Neural progenitor cell (in vitro differentiated cells): Measurements from ENCODE around the gene GRB7. TPM values are rescaled to one million over a fixed set of nuclear protein-coding genes. Genes with fewer than 3 reads are reported as not detected.

Source experiments
- DNase-seq: peaks from one replicate; pipeline ENCODE4 v3.0.0-alpha.2; 2016; ENCODE audit warnings: low spot score
- H2AFZ ChIP-seq: fragments of 200-600 bp; sonication (generic); replicated peaks from 2 replicates; pipeline ENCODE4 v1.6.1; 2016; ENCODE audit warnings: antibody characterized with exemption
- H3F3A ChIP-seq: fragments of 200-600 bp; sonication (generic); 2 replicates; pipeline ENCODE4 v1.6.1; 2016; ENCODE audit warnings: antibody characterized with exemption, low read depth
- H3K27ac ChIP-seq: fragments of 200-600 bp; sonication (generic); 2 replicates; pipeline ENCODE4 v1.5.1; 2016; ENCODE audit warnings: mild to moderate bottlenecking
- H3K27me3 ChIP-seq: fragments of 200-600 bp; sonication (generic); 2 replicates; pipeline ENCODE4 v1.6.1; 2016; ENCODE audit warnings: mild to moderate bottlenecking, moderate library complexity
- H3K36me3 ChIP-seq: fragments of 200-600 bp; sonication (generic); 2 replicates; pipeline ENCODE4 v1.5.1; 2016
- H3K4me1 ChIP-seq: fragments of 200-600 bp; sonication (generic); 2 replicates; pipeline ENCODE4 v1.6.1; 2016; ENCODE audit warnings: mixed run types
- H3K4me2 ChIP-seq: fragments of 200-600 bp; sonication (generic); 2 replicates; pipeline ENCODE4 v1.6.1; 2016
- H3K4me3 ChIP-seq: fragments of 200-600 bp; sonication (generic); 2 replicates; pipeline ENCODE4 v1.5.1; 2016
- H3K79me2 ChIP-seq: fragments of 200-600 bp; sonication (generic); 2 replicates; pipeline ENCODE4 v1.6.1; 2016; ENCODE audit warnings: low read depth
- H3K9ac ChIP-seq: fragments of 200-600 bp; sonication (generic); 2 replicates; pipeline ENCODE4 v1.6.1; 2016
- H3K9me3 ChIP-seq: fragments of 200-600 bp; sonication (generic); 2 replicates; pipeline ENCODE4 v1.5.1; 2016; ENCODE audit warnings: low read depth
- H4K20me1 ChIP-seq: fragments of 200-600 bp; sonication (generic); 2 replicates; pipeline ENCODE4 v1.6.1; 2016; ENCODE audit warnings: low read depth
- H3K27ac Mint-ChIP-seq: 3 replicates; pipeline ENCODE4 v1.8.0; 2021; ENCODE audit warnings: mixed read lengths
- H3K27me3 Mint-ChIP-seq: 2 replicates; pipeline ENCODE4 v1.8.0; 2022; ENCODE audit warnings: low read depth, mild to moderate bottlenecking, inconsistent platforms, moderate library complexity, mixed read lengths; ENCODE audit not compliant: insufficient read depth
- H3K36me3 Mint-ChIP-seq: 3 replicates; pipeline ENCODE4 v1.8.0; 2021; ENCODE audit warnings: mixed read lengths
- H3K4me1 Mint-ChIP-seq: 3 replicates; pipeline ENCODE4 v1.8.0; 2021; ENCODE audit warnings: mixed read lengths
- H3K4me3 Mint-ChIP-seq: 3 replicates; pipeline ENCODE4 v1.8.0; 2021; ENCODE audit warnings: mild to moderate bottlenecking, moderate library complexity, mixed read lengths
- H3K9me3 Mint-ChIP-seq: 3 replicates; pipeline ENCODE4 v1.8.0; 2020; ENCODE audit warnings: mixed read lengths
- EZH2 ChIP-seq: fragments of 200-600 bp; sonication (generic); IDR thresholded peaks from 2 replicates; pipeline ENCODE4 v1.6.1; 2017; ENCODE audit warnings: antibody characterized with exemption, mild to moderate bottlenecking, moderate library complexity
- EZH2phosphoT487 ChIP-seq: fragments of 200-600 bp; sonication (generic); IDR thresholded peaks from 2 replicates; pipeline ENCODE4 v1.6.1; 2017; ENCODE audit warnings: antibody characterized with exemption
- total RNA-seq: library from RNA; depleted of rRNA; stranded (reverse); fragments of >200 nt; gene quantifications from 2 replicates; pipeline ENCODE4 v1.2.3, GENCODE V29; 2015; ENCODE audit warnings: low replicate concordance
- TF ChIP-seq, protein P1 (sequence below): fragments of 200-600 bp; sonication (generic); IDR thresholded peaks from 2 replicates; pipeline ENCODE4 v1.5.1; 2017; ENCODE audit warnings: antibody characterized with exemption, mild to moderate bottlenecking

Gene GRB7
- total RNA-seq, 1 donor from 2014 or later: 6.0 TPM

DNA sequence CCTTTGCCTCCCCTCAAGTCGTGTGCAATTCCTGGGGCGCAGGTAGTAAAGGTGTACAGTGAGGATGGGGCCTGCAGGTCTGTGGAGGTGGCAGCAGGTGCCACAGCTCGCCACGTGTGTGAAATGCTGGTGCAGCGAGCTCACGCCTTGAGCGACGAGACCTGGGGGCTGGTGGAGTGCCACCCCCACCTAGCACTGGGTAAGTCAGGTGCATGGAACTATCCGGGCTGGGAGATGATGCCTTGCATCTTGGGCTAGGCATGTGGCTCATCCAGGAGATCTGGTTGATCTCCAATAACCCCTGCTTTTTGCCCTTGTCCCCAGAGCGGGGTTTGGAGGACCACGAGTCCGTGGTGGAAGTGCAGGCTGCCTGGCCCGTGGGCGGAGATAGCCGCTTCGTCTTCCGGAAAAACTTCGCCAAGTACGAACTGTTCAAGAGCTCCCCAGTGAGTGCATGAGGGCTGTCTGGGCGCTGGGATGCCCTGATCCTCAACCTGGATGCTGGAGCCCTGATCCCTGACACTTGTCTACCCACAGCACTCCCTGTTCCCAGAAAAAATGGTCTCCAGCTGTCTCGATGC, 5.2 kb downstream of the GRB7 start:
- DNase-seq: no peak
- Mint-ChIP-seq H3K36me3 (no peaks in the 10 kb centered on the region), H3K27me3 (peaks cover 35% of the 10 kb centered on the region), H3K9me3 (no peaks in the 10 kb centered on the region), H3K4me1 (peaks cover 15% of the 10 kb centered on the region), H3K4me3 (no peak overlapping the region), H3K27ac (no peak overlapping the region)
- Histone ChIP-seq H3F3A (peaks cover 11% of the 10 kb centered on the region), H3K4me3 (no peak overlapping the region), H3K4me2 (no peak overlapping the region), H3K9me3 (no peaks in the 10 kb centered on the region), H3K36me3 (no peaks in the 10 kb centered on the region), H4K20me1 (no peaks in the 10 kb centered on the region), H3K27me3 (peaks cover 23% of the 10 kb centered on the region), H3K4me1 (peaks cover 17% of the 10 kb centered on the region), H3K27ac (no peak overlapping the region), H3K9ac (no peak overlapping the region), H3K79me2 (no peaks in the 10 kb centered on the region), H2AFZ (no peak overlapping the region)
- TF ChIP-seq EZH2phosphoT487 (no peak), EZH2 (no peak)
- TF ChIP-seq, protein P1, sequence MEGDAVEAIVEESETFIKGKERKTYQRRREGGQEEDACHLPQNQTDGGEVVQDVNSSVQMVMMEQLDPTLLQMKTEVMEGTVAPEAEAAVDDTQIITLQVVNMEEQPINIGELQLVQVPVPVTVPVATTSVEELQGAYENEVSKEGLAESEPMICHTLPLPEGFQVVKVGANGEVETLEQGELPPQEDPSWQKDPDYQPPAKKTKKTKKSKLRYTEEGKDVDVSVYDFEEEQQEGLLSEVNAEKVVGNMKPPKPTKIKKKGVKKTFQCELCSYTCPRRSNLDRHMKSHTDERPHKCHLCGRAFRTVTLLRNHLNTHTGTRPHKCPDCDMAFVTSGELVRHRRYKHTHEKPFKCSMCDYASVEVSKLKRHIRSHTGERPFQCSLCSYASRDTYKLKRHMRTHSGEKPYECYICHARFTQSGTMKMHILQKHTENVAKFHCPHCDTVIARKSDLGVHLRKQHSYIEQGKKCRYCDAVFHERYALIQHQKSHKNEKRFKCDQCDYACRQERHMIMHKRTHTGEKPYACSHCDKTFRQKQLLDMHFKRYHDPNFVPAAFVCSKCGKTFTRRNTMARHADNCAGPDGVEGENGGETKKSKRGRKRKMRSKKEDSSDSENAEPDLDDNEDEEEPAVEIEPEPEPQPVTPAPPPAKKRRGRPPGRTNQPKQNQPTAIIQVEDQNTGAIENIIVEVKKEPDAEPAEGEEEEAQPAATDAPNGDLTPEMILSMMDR: no peak

DNA sequence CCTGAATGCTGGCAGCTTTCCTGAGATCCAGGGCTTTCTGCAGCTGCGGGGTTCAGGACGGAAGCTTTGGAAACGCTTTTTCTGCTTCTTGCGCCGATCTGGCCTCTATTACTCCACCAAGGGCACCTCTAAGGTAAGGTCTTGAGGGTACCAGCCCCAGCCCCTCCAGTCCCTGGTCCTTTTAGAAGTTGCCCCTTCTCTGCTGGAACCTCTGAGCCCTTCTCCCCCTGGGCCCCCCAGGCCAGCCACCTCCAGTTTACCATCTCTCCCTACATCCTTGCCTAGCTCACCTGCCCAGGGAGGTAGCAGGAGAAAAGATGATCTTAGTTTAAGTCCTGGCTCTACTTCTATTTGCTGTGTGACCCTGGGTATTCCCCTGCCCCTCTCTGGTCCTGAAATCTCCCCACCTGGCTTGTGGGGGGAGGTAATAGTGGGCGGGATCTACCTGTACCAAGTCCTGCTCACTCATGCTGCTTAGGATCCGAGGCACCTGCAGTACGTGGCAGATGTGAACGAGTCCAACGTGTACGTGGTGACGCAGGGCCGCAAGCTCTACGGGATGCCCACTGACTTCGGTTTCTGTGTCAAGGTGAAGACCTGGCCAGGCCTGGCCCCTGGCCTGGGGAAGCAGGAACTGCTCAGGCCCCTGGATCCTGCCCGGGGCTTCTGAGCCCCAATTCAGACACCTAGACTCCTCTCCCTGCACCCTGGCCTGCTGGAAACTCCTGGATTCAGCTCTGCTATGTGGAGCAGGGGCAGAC, 6.5 kb downstream of the GRB7 start:
- H3K4me1 Mint-ChIP-seq: peaks cover 9% of the 10 kb centered on the region
- Histone ChIP-seq H3K27ac (no peak overlapping the region), H3K27me3 (peaks cover 10% of the 10 kb centered on the region), H3F3A (no peaks in the 10 kb centered on the region), H3K4me1 (peaks cover 17% of the 10 kb centered on the region), H3K9me3 (no peaks in the 10 kb centered on the region), H3K79me2 (no peaks in the 10 kb centered on the region), H3K9ac (no peak overlapping the region), H4K20me1 (no peaks in the 10 kb centered on the region), H3K36me3 (no peaks in the 10 kb centered on the region), H3K4me2 (no peak overlapping the region), H3K4me3 (no peak overlapping the region), H2AFZ (no peak overlapping the region)
- no peak for DNase-seq
- H3K4me3 Mint-ChIP-seq: no peak overlapping the region
- no peak for TF ChIP-seq EZH2phosphoT487
- TF ChIP-seq, protein P1: no peak
- no peak for TF ChIP-seq EZH2
- no peaks in the 10 kb centered on the region for H3K9me3 Mint-ChIP-seq
- H3K36me3 Mint-ChIP-seq: no peaks in the 10 kb centered on the region
- H3K27me3 Mint-ChIP-seq: peaks cover 29% of the 10 kb centered on the region
- H3K27ac Mint-ChIP-seq: no peak overlapping the region

DNA sequence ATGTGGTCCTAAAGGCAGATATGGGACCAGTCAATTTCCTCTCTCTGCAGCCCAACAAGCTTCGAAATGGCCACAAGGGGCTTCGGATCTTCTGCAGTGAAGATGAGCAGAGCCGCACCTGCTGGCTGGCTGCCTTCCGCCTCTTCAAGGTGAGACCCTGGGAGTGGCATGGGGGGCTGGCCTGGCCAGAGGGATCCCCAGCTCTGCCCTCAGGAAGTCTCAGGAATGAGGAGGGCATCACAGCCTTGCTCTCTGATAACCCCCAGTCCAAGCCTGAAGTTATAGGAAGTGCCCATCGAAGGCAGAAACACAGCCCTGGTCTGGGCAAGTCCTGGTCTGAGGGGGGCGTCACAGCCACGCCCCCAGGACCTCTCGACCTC, 7.1 kb downstream of the GRB7 start:
- Mint-ChIP-seq H3K4me3 (no peak overlapping the region), H3K27me3 (peaks cover 25% of the 10 kb centered on the region), H3K27ac (no peak overlapping the region), H3K4me1 (peaks cover 8% of the 10 kb centered on the region), H3K9me3 (no peaks in the 10 kb centered on the region), H3K36me3 (no peaks in the 10 kb centered on the region)
- Histone ChIP-seq H2AFZ (no peak overlapping the region), H3F3A (no peaks in the 10 kb centered on the region), H3K36me3 (no peaks in the 10 kb centered on the region), H4K20me1 (no peaks in the 10 kb centered on the region), H3K9ac (no peak overlapping the region), H3K4me3 (no peak overlapping the region), H3K27me3 (peaks cover 7% of the 10 kb centered on the region), H3K4me2 (no peak overlapping the region), H3K4me1 (peaks cover 12% of the 10 kb centered on the region), H3K9me3 (no peaks in the 10 kb centered on the region), H3K79me2 (no peaks in the 10 kb centered on the region), H3K27ac (no peak overlapping the region)
- TF ChIP-seq, protein P1: no peak
- TF ChIP-seq EZH2phosphoT487: no peak
- TF ChIP-seq EZH2: no peak
- DNase-seq: no peak
